Astrocyte of the cerebellum (primary cell): ENCODE data around the gene TSEN2.

Source experiments
- DNase-seq: peaks from one replicate; pipeline ENCODE4 v3.0.0-alpha.2; 2011; ENCODE audit warnings: low read depth
- H3K4me3 ChIP-seq: 2 replicates; pipeline ENCODE4 v1.5.1; 2011; ENCODE audit warnings: mild to moderate bottlenecking, low read depth, low read length, moderate library complexity
- CTCF ChIP-seq: IDR thresholded peaks from 2 replicates; pipeline ENCODE4 v1.5.1; 2012; ENCODE audit warnings: low read length, low read depth, moderate library complexity, mild to moderate bottlenecking; ENCODE audit errors: missing control alignments
- in situ Hi-C: cut with HindIII; loops from 2 replicates; pipeline ENCODE4 v1.10.0; 2017; ENCODE audit warnings: low sequenced_read_pairs

Gene TSEN2

DNA sequence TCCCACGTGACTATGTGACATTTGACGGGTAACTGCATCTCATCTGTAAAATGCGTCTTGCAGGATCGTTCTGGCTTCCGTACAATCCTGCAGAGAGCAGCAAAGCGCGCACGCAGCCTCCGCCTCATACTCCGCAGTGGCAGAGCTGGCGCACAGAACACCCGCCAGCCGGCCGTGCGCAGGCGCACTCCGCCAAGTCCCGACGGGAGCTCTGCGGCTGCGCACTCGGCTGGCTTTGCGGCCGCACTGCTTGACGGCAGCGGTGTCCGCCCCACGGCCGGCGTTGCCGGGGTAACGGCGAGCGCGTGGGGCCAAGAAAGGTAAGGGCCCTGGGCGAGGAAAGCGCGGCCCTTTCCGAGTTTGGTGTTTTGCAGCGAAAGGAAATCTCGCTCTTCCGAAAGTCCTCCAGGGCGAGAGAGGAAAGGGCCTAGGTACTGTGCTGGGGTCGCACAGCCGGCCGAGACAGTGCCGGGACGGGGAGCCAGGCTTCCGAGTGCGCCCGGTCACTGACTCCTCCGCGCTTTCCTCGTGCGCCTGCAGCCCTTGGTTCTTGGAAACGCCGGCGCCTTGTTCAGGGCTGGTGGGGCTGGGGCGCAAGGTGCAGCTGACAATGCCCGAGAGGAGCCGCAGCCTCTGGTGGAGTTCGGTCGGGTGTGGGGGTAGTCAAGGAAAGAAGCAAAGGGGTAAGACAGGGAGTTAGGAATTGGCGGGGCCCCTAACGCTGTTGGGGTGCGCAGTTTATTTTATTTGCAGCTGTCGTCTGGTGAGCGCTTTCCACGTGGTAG is at the start of gene TSEN2:
Gene TSEN2 (plus strand): TSS at position 283 of the 785 bp plus-strand sequence. CDS start 5,321 bp downstream, outside the sequence.
- DNase-seq = peak; percentile 76
- in situ Hi-C loops = loop anchor here (25.0 kb wide), 1 partner anchor 347 kb away; no protein-coding TSS in a partner anchor
- TF ChIP-seq CTCF = peak; percentile 21
- peak within 1 kb of the TSS; percentile 77 for H3K4me3 ChIP-seq

DNA sequence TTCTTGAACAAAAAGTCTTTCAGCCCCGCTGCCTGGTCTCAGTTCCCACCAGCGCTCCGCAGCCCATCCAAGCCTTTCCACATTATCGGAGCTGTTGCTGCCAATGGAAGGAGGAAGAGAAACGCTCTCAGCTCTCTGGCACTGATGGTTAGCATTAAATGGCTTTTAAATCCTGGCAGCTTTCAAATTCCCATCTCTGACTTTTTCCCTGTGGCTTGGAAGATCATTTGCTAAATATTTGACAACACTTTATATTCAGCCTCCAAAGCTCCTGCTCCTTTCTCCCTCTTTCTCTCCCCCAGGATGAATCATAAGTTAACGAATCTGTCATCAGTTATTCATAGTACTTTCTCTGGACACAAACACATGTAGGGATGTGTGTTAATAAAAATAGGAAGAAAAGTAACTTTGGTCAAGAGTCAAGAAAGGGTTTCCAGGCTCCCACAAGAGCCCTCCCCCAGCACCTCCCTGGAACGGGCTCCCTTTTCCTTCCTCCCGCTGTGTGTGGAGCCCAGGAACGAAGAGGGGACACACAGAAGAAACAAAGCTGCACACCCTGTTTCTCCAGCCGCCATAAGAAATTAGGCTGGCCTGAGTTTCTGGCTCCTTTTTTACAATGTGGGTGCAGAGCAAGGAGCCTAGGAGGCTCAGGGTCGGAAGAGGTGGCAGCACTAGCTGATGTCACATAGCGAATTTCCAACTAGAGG is 47.6 kb upstream of the TSEN2 start:
- DNase-seq = peak; percentile 67
- no peak for TF ChIP-seq CTCF
- H3K4me3 ChIP-seq = peak overlapping the region; percentile 2
- in situ Hi-C loops = no loop called here

DNA sequence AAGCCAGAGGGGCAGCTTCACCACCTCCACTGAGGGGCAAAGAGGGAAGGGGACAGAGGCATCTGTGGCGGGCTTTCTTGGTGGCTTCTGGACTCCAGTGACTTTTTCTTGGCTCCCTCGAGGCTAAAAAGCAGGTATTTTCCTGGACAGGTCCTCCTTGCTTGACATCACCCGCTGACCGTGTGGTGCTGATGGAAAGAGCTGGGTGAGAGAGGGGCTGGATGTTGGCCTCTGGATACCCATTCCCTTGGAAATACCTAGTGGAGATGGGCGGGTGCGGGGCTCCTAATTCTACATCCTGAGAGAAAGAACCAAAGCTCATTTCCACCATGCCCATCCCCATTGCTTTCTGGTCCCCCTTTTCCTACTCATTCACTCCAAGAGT is 47.1 kb upstream of the TSEN2 start:
- in situ Hi-C loops = no loop called here
- H3K4me3 ChIP-seq = no peak overlapping the region
- no peak for TF ChIP-seq CTCF
- DNase-seq = no peak

GRCh38 chr3:12437861-12438260 is 46.4 kb upstream of the TSEN2 start:
- no peak for TF ChIP-seq CTCF
- in situ Hi-C loops = no loop called here
- DNase-seq = no peak
- no peak overlapping the region for H3K4me3 ChIP-seq

DNA sequence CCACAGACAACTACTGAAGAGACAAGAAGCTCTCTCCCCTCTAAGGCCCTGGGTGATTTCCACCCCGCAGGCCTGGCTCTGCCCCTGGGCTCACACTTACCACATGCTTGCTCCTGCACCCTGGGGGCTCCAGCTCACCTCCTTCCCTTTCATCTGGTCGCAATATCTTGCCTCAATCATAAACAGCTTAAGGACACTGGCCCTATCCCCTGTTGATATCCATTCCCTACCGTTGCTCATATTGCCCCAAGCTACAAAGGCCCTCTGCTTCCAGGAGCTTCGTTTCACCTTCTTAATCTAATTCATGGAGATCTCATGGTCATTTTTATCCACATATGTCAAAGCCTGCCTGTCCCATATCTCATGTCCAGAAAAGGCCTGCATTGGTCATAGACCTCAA is 46.0 kb upstream of the TSEN2 start:
- no peak overlapping the region for H3K4me3 ChIP-seq
- in situ Hi-C loops = no loop called here
- DNase-seq = no peak
- TF ChIP-seq CTCF = no peak

DNA sequence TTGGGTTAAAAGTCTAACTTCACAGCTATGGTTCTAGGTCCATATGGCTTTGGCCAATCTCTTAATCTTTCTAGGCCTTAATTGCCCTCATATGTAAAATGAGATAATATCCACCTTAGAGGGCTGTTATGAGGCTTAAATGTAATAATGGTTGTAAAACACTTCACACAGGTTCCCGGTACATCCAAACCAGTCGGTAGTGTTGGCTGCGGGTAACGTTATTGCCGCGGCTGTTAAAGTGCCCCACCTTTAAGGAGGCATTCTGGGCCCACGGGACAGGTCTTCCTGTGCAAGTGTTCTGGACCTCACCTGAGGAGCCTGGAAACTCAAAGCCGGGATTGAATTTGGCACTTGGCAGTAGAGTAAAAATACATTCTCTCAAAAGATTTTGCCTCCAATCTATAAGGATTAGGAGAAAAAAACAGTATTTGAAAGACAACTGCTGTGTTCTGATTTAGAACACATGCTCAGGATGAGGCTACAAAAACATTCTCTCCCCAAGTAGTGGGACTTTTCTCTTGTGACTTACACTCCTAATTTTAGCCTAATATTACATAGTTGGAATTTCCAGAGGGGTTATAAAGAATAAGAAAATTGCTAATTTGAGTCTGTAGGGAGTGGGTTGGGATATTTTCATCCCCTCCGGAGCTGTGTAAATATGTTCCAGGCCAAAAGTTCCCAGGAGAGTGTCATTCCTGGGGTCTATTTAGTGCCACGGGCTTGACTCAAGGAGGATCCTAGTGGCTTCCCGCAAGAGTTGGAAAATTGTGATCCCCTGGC is 44.9 kb upstream of the TSEN2 start:
- H3K4me3 ChIP-seq = no peak overlapping the region
- no peak for TF ChIP-seq CTCF
- in situ Hi-C loops = no loop called here
- no peak for DNase-seq
